Parathyroid adenoma (tissue), 2 donors: ENCODE measurements around the gene IGF2BP2.
"Not testable (repeated sequence)": the region's sequence is repeated elsewhere in the genome, so short reads cannot be mapped to it uniquely, and the experiment has no call there.

Experiments
- H2AFZ ChIP-seq: fragments of 300-600 bp; sonication (generic); one replicate; pipeline ENCODE4 v1.7.0; 2017; ENCODE audit warnings: antibody characterized with exemption, mild to moderate bottlenecking
- H3K27ac ChIP-seq: fragments of 300-600 bp; sonication (generic); one replicate; pipeline ENCODE4 v1.7.0; 2017
- H3K27me3 ChIP-seq: fragments of 300-600 bp; sonication (generic); one replicate; pipeline ENCODE4 v1.7.0; 2017; ENCODE audit warnings: low read length; ENCODE audit not compliant: control insufficient read depth, insufficient read depth
- H3K36me3 ChIP-seq: fragments of 300-600 bp; sonication (generic); one replicate; pipeline ENCODE4 v1.7.0; 2017; ENCODE audit warnings: low read length; ENCODE audit not compliant: control insufficient read depth, insufficient read depth
- H3K4me1 ChIP-seq: fragments of 300-600 bp; sonication (generic); one replicate; pipeline ENCODE4 v1.7.0; 2017; ENCODE audit warnings: control low read depth
- H3K4me2 ChIP-seq: fragments of 300-600 bp; sonication (generic); one replicate; pipeline ENCODE4 v1.7.0; 2017; ENCODE audit warnings: low read length
- H3K4me3 ChIP-seq: fragments of 300-600 bp; sonication (generic); one replicate; pipeline ENCODE4 v1.7.0; 2017; ENCODE audit warnings: low read depth, low read length
- H3K79me2 ChIP-seq: fragments of 300-600 bp; sonication (generic); one replicate; pipeline ENCODE4 v1.7.0; 2017; ENCODE audit warnings: control low read depth
- H3K9ac ChIP-seq: fragments of 300-600 bp; sonication (generic); one replicate; pipeline ENCODE4 v1.7.0; 2017; ENCODE audit warnings: mild to moderate bottlenecking
- H3K9me3 ChIP-seq: fragments of 300-600 bp; sonication (generic); one replicate; pipeline ENCODE4 v1.7.0; 2017; ENCODE audit warnings: low read length; ENCODE audit not compliant: control insufficient read depth
- TF ChIP-seq, protein P1 (sequence below): fragments of 300-600 bp; sonication (generic); IDR thresholded peaks from one replicate; pipeline ENCODE4 v1.7.0; 2017; ENCODE audit warnings: antibody characterized with exemption, mild to moderate bottlenecking
- donor health status: primary hyperparathyroidism.

The IGF2BP2 gene

DNA sequence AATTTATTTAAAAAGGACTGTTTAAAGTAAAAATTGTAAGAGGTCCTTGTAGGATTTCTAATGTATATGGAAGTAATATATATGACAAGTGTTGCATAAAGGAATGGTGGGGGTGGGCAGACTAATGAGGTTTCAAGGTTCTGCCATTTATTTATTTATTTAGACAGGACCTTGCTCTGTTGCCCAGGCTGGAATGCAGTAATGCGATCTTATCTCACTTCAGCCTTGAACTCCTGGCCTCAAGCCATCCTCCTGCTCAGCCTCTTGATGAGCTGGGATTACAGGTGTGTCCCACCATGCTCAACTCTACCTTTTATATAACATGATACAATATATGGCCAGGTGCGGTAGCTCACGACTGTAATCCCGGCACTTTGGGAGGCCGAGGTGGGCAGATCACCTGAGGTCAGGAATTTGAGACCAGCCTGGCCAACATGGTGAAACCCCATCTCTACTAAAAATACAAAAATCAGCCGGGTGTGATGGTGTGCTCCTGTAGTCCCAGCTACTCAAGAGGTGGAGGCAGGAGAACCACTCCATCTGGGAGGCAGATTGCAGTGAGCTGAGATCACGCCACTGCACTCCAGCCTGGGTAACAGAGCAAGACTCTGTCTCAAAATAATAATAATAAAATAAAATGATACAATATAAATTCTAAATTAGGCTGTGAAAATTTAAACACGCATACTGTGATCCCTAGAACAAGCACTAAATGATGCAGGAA is 33.8 kb upstream of the IGF2BP2 start:
- H3K4me3 ChIP-seq: no peak overlapping the region
- H3K36me3 ChIP-seq: no peaks in the 10 kb centered on the region
- H3K4me2 ChIP-seq: no peak overlapping the region
- no peak overlapping the region for H2AFZ ChIP-seq
- TF ChIP-seq, protein P1, sequence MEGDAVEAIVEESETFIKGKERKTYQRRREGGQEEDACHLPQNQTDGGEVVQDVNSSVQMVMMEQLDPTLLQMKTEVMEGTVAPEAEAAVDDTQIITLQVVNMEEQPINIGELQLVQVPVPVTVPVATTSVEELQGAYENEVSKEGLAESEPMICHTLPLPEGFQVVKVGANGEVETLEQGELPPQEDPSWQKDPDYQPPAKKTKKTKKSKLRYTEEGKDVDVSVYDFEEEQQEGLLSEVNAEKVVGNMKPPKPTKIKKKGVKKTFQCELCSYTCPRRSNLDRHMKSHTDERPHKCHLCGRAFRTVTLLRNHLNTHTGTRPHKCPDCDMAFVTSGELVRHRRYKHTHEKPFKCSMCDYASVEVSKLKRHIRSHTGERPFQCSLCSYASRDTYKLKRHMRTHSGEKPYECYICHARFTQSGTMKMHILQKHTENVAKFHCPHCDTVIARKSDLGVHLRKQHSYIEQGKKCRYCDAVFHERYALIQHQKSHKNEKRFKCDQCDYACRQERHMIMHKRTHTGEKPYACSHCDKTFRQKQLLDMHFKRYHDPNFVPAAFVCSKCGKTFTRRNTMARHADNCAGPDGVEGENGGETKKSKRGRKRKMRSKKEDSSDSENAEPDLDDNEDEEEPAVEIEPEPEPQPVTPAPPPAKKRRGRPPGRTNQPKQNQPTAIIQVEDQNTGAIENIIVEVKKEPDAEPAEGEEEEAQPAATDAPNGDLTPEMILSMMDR: no peak
- H3K79me2 ChIP-seq: no peaks in the 10 kb centered on the region
- H3K27ac ChIP-seq: no peak overlapping the region
- peaks cover 3% of the 10 kb centered on the region for H3K9me3 ChIP-seq
- H3K4me1 ChIP-seq: no peaks in the 10 kb centered on the region
- no peak overlapping the region for H3K9ac ChIP-seq
- no peaks in the 10 kb centered on the region for H3K27me3 ChIP-seq

DNA sequence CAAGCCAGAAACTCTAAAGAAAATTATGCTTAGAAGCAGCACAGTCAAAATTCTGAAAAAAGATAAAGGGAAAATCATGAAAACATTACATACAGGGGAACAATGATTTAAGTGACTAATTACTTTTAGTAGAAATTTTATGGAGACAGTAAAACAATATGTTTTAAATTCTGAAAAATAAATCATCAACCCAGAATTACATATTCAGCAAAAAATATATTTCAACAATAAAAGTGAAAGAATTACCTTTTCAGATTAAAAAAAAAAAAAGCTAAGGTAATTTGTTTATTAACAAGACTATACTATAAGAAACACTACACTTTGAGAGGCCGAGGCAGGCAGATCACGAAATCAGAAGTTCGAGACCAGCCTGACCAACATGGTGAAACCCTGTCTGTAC is 32.4 kb upstream of the IGF2BP2 start:
- TF ChIP-seq, protein P1: no peak
- Histone ChIP-seq H3K27me3 (no peaks in the 10 kb centered on the region), H3K4me1 (no peaks in the 10 kb centered on the region), H3K79me2 (no peaks in the 10 kb centered on the region), H3K36me3 (no peaks in the 10 kb centered on the region), H3K4me3 (no peak overlapping the region), H2AFZ (no peak overlapping the region), H3K9ac (no peak overlapping the region), H3K9me3 (peaks cover 3% of the 10 kb centered on the region), H3K4me2 (no peak overlapping the region), H3K27ac (no peak overlapping the region)

DNA sequence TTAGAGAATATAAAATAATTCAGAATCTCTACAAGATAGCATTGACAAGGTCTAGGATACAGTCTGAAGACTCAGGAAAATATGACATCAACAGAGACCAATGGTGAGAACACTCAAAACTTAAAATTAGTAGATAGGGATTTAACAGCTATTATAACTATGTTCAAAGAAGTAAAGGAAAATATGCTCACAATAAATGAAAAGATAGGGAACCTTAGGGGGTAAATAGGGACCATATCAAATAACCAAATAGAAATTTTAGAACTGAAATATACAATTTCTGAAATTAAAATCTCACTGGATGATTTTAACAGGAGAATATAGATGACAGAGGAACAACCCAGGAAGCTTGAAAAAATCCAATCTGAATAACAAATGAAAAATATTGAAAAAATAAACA is 31.8 kb upstream of the IGF2BP2 start:
- H3K4me1 ChIP-seq: no peaks in the 10 kb centered on the region
- TF ChIP-seq, protein P1: no peak
- no peaks in the 10 kb centered on the region for H3K27me3 ChIP-seq

DNA sequence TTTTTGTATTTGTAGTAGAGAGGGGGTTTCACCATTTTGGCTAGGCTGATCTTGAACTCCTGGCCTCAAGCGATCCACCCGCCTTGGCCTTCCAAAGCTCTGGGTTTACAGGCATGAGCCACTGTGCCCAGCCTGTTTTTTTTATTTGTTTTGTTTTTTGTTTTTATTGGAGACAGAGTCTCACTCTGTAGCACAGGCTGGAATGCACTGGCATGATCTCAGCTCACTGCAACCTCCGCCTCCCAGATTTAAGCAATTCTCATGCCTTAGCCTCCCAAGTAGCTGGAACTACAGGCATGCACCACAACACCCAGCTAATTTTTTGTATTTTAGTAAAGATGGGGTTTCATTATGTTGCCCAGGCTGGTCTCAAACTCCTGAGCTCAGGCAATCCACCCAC is 28.9 kb upstream of the IGF2BP2 start:
- not testable (repeated sequence) for H3K9me3 ChIP-seq, H2AFZ ChIP-seq, H3K79me2 ChIP-seq, H3K36me3 ChIP-seq, H3K27me3 ChIP-seq, H3K27ac ChIP-seq, H3K4me3 ChIP-seq, H3K4me2 ChIP-seq, H3K9ac ChIP-seq, H3K4me1 ChIP-seq

More for the DNA sequence above, 31.8 kb upstream of the IGF2BP2 start:
- Histone ChIP-seq H3K27ac (no peak overlapping the region), H2AFZ (no peak overlapping the region), H3K4me3 (no peak overlapping the region), H3K4me2 (no peak overlapping the region), H3K9me3 (peaks cover 3% of the 10 kb centered on the region), H3K79me2 (no peaks in the 10 kb centered on the region), H3K36me3 (no peaks in the 10 kb centered on the region), H3K9ac (no peak overlapping the region)

DNA sequence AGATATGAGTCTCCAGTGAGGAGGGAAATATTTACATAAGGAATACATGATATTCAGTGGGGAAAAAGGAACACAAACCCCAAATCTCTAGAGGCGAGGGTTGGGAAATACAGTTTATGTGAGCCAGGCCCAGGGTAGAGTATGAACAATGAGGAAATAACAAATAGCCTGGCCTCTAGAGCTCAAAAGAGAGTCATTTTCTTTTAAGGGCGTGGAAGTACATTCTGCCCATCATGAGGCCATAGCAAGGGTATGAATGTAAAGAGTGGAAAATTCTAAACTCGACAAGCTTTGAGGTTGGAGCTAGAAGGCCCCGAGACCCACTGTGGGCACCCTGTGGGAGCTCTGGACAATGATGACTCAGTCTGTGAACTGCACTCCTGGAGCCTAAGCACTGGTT is 27.8 kb upstream of the IGF2BP2 start:
- Histone ChIP-seq H2AFZ (no peak overlapping the region), H3K9ac (no peak overlapping the region)
- TF ChIP-seq, protein P1: no peak

More for the DNA sequence above, 27.8 kb upstream of the IGF2BP2 start:
- Histone ChIP-seq H3K4me2 (no peak overlapping the region), H3K79me2 (no peaks in the 10 kb centered on the region), H3K27me3 (no peaks in the 10 kb centered on the region), H3K4me1 (no peaks in the 10 kb centered on the region), H3K27ac (no peak overlapping the region), H3K4me3 (no peak overlapping the region), H3K9me3 (peaks cover 3% of the 10 kb centered on the region), H3K36me3 (no peaks in the 10 kb centered on the region)
